Epithelial cell of prostate (primary cell): Measurements from ENCODE around the gene THBS2.
A peak's percentile ranks its signal among the peaks of the same experiment; 100 is the strongest.

ENCODE experiments used
- DNase-seq: peaks from one replicate; pipeline ENCODE4 v3.0.0-alpha.2; 2011; ENCODE audit warnings: low read depth, low spot score
- H3K27ac ChIP-seq: fragments of 450-650 bp; 2 replicates; pipeline ENCODE4 v1.5.1; 2017; ENCODE audit warnings: mild to moderate bottlenecking

THBS2 gene

DNA sequence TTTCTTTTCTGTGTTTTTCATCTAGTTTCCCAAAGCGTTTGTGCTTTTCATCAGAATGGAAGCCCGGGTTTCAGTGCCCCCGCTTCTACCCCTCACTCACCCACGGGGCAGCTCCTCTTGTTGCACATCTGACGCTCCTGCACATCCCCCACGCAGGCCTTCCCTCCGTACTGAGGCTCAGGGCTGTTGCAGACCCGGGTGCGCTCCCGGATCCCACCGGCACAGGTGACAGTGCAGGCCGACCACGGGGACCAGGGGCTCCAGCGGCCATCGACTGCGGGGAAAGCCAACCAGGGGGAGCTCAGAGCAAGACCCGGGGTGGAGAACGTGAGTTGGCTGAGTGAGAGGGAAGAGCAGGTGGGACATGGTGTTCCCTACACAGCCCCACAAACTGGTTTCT lies 19.0 kb downstream of the THBS2 start:
- no peak for DNase-seq
- no peak overlapping the region for H3K27ac ChIP-seq

DNA sequence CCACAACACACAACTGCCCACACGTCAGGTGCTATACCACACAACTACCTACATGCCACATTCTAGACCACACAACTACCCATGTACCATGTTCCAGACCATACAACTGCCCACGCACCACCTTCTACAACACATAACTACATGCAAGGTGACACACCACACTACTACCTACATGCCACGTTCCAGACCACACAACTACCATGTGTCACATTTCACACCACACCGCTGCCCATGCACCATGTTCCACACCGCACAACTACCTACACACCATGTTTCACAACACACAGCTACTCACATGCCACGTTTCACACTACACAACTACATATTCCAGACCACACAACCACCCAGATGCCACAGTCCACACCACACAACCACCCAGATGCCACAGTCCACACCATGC lies 19.8 kb downstream of the THBS2 start:
- DNase-seq: no peak
- no peak overlapping the region for H3K27ac ChIP-seq

DNA sequence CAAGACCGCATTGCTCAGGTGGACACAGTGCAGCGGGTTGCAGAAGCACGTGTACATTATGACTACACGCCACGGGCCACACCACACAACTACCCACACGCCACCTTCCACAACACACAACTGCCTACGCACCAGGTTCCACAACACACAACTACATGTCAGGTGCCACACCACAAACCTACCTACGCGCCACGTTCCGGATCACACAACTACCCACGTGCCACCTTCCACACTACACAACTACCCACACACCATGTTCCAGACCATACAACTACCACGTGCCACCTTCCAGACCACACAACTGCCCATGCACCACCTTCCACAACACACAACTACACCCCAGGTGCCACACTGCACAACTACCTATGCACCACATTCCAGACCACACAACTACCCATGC lies 20.5 kb downstream of the THBS2 start:
- no peak overlapping the region for H3K27ac ChIP-seq
- DNase-seq: no peak

DNA sequence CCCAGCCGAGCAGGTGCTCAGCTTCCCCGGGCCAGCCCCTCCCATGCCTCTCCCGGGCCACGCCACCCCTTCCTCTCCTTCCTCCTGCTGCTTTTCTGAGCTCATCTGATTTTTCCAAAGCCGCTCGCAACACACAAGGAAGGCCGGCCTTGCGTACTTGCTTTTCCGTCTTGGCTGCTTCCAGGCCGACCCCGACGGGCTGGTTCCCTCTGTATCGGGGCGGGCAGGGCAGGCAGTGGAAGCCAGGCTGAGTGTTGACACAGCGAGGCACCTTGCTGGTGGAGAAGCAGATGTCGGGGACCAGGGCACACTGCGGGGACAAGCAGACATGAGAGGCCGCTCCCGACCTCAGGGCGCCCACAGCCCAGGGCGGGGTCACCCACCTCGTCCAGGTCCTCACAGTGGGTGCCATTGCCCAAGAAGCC lies 21.1 kb downstream of the THBS2 start:
- DNase-seq: no peak
- no peak overlapping the region for H3K27ac ChIP-seq

DNA sequence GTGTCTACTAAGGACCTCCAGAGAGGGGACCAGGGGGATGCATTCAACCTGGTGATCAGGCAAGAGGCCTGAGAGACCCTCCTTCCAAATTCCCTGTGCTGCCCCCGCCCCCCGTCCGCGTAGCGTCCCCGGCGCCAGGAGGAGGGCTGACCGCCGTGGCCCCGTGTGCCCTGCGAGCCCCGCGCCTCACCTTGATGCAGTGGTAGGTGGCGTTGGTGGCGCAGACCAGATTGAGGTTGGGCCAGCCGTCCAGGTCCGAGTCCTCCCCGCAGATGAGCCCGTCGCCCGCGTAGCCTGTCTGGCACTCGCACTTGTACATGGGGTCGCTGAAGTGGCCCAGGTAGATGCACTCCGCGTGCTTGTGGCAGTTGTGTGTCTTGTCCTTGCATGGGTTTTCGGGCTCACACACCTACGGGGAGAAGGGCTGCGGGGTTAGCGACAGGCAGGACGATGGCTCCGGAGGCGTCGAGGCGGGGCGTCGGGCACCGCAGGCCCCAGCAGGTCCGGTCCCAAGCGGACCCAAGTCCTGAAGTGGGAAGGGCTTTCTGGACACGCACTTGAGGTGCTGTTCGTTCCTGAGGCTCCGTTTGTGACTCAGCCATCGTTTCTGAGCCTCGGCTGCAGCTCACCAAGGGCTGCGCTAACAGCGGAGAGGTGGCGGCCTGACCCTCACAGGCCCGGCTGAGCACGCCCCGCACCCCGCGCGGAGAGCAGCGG lies 21.7 kb downstream of the THBS2 start:
- no peak for DNase-seq
- H3K27ac ChIP-seq: no peak overlapping the region

DNA sequence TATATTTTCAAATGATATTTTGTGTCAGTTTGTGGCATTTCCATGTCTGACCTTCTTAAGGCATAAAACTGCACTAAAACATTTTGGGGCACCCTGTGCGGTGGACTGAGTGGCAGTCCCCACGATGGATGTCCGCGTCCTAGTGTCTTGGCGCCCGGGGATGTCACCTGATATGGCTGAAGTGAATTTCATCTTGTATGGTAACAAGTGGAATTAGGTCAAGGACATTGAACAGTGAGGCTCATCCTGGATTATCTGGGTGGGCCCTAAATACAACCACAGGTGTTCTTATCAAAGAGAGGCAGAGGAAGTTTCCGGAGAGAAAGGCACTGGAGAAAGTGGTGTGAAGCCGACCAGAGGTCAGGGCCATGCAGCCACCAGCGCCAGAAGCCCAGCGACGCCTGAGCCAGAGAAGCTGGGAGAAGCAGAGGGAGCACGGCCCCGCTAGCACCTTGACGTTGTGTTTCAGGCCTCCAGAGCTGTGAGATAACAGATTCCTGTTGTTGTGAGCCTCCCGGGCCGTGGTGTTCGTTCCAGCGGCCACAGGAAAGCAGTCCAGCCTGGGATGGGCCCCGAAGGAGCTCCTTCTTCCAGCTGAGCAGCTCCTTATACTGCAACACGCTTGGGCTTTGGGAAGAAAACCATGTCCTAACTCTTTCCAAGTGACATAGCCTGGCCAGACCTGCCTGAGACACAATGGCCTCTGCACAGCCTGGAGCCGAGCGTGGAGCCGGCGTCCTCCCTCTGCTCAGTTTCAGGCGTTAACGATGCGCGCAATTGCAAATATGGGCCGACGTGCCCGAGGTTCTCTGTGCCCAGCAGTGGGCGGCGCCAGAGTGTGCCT lies 22.5 kb downstream of the THBS2 start:
- no peak for DNase-seq
- H3K27ac ChIP-seq: no peak overlapping the region

DNA sequence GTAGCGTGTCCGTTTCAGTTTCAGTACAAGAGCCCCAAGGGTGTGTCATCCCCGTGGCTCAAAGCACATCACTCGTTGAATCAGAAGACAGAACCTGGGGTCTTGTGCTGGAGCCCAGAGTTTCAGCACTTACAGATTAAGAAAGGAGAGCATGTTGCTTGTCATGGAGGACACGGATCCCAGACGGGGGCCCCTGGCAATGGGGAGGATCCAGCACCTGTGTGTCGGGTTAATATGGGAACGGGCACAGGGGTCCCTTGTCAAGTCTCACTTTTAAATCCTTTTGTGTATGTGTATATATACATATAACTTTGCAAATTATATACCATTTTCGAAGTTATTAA lies 23.4 kb downstream of the THBS2 start:
- no peak for DNase-seq

DNA sequence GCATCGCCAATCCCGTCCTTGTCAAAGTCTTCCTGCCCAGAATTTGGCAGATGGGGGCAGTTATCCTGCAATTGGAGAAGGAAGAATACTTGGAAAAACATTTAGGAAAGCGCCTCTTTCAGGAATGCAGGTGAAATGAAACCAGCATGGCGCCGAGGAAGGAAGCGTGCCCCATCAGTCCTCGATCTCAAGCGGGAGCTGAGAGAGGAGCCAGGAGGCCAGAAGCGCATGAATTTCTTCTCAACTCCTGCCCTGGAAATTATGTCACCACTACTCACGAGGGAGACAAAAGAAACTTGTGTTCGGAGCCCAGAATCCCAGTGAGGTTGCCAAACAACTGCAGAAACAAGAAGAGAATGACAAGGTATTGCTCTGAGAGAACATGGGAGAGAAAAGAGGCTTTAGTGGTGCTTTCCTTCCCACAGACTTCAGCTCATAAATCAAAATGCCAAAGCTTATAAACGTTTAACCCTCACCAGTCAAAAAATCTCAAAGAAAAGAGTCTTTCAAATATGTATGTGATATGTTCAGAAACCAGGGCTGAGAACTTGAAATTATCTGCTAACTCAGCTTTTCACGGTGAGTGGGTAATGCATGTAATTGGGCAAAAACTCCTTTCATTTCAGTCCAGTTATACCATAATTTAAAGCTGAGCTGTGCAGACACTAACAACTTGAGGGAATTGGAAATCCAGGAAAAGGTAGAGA lies 23.9 kb downstream of the THBS2 start:
- peak overlapping the region; percentile 13 for H3K27ac ChIP-seq
- DNase-seq: no peak

More for the DNA sequence above, 23.4 kb downstream of the THBS2 start:
- H3K27ac ChIP-seq: no peak overlapping the region

DNA sequence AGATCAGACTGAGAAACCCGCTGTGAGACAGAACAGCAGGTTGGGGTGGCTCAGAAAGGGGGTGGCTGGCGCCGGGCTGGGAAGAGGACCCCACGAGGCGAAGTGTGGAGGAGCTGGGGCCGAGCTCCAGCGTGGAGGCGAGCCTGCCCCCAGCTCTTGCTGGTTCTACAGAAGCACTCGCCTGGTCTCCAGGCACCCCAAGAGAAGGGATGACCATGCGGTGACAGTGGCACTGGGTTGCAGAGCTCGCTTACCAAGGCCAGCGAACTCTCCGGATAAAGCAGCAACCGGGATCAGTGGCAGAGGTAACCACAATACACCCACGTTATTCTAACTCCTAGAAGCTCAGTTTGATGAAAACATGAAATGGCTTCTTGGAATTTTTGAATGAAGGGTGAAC lies 26.5 kb downstream of the THBS2 start:
- DNase-seq: no peak
- no peak overlapping the region for H3K27ac ChIP-seq

DNA sequence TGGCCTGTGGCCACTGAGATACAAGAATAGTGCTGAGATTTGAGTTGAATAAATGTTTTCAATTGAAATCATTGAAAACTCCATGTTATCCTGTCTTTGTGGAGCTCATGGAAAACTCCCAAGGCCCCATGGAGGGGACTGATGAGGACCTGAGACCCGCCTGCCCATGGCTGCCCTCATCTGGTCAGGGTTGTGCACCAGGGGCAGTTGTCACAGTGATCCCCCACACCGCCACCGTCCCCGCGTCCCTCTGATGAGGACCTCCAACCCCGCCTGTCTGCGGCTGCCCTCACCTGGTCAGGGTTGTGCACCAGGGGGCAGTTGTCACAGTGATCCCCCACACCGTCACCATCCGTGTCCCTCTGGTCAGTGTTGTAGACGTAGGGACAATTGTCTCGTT lies 27.8 kb downstream of the THBS2 start:
- no peak for DNase-seq

DNA sequence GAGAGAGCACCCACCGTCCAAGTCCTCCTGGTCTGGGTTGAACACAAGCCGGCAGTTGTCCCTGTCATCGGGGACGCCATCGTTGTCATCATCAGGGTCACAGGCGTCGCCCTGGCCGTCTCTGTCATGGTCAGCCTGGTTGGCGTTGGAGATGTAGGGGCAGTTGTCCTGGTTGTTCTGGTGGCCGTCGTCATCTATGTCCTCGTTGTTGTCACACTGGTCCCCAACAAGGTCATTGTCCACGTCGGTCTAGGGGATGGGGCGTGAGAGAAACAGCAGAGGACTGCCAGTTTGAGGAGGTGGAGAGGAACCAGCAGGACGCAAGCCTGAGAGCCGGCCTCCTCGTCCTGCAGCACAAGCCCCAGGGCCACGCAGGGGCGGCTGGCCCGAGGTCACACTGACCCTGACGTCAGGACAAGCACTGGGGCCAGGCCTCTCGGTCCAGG lies 28.5 kb downstream of the THBS2 start:
- H3K27ac ChIP-seq: no peak overlapping the region
- no peak for DNase-seq

More for the DNA sequence above, 27.8 kb downstream of the THBS2 start:
- H3K27ac ChIP-seq: no peak overlapping the region

DNA sequence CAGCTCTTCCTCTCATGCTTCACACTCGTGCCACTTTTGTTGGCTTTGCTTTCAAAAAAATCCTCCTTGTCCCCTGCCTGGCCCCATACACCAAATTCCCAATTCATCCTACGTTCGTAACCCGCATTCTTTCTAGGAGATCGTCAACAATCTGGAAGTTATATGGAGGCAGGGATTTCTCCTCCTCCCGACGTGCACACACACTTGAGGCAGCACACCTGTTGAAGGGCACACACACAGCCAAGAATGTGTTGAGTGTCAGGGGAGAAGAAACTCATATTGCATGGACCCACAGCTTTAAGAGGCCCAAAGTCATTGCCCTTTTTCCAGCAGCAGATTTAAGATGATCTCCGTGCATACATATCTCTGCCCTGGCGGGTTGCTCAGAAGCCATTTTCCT lies 28.9 kb downstream of the THBS2 start:
- H3K27ac ChIP-seq: peak overlapping the region; percentile 48
- no peak for DNase-seq

DNA sequence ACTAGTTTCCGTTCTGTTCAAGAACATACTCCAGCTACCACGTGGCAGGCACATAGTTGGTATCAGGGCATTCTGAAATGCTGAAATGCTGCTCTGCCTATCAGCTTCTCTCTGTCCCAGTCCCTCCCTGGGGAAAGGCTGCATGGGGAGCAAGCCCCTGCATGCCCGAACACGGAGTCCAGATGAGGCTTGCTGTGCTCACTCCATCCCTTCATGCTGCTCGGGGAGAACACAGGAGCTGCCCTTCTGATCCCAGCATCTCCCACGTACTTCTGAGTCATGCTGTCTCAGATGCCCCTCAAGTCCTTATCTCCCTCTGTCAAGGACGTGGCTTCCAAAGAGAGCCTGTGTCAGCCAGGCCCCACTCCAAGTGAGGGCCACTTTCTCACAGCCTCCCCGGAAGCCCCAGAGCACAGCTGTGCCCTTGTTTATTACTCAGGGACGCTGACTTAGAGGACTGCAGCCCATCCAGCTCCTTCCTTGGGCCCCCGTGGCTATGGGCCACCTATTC lies 29.4 kb downstream of the THBS2 start:
- peak; percentile 68 for DNase-seq
- peak overlapping the region; percentile 48 for H3K27ac ChIP-seq

DNA sequence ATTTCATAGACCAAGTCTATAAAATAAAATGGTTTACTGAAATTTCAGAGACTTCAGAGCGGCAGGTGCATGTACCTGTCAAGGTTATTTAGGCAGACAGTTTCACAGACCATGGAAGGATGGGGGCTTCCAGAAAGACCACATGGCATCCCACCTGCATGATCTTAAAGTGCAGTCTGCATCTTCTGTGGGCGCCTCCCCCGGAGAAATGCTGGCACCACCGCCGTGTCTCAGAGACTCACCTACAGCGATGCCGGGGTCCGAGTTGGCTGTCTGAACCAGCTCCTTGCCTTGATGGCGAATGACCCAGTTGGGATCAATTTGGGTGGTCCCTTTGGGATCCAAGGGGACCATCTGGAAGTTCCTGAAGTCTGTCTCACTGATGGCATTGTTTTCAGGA lies 30.6 kb downstream of the THBS2 start:
- no peak overlapping the region for H3K27ac ChIP-seq
- no peak for DNase-seq

DNA sequence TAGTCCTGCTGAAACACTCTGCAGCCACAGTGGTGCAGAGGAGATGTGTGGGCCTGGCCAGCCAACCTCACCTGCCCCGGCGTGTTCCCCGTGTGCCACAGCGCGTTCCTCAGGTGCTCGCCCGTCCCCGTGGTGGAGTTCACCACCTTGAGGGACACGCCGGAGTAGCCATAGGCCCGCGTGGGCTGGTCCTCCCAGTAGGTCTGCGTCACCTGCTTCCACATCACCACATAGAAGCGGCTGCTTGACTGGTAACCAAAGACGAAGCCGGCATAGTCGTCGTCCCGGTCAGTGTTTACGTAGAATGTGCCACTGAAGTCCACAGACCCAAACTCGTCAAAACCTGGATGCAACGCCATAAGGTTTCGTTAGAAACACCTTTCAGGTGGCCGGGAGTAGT lies 31.5 kb downstream of the THBS2 start:
- DNase-seq: no peak
- no peak overlapping the region for H3K27ac ChIP-seq

DNA sequence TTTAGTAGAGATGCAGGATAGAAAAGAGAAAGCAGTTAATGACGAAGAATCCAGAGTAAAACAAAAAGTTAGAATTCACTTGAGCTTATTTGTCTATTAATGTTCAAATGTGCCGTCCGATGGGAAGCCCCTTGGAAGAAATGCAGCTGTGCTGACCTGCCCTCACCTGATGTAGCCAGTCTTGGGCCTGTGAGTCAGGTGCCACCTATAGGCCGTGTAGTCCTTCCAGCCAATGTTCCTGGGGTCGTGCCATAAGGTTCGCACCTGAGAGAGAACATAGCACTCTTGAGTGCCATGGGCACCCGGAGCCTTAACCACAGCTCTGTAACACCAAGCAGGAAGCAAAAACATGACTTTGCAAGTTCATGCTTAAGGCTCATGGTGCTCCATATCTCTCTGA lies 32.4 kb downstream of the THBS2 start:
- no peak overlapping the region for H3K27ac ChIP-seq
- DNase-seq: no peak

DNA sequence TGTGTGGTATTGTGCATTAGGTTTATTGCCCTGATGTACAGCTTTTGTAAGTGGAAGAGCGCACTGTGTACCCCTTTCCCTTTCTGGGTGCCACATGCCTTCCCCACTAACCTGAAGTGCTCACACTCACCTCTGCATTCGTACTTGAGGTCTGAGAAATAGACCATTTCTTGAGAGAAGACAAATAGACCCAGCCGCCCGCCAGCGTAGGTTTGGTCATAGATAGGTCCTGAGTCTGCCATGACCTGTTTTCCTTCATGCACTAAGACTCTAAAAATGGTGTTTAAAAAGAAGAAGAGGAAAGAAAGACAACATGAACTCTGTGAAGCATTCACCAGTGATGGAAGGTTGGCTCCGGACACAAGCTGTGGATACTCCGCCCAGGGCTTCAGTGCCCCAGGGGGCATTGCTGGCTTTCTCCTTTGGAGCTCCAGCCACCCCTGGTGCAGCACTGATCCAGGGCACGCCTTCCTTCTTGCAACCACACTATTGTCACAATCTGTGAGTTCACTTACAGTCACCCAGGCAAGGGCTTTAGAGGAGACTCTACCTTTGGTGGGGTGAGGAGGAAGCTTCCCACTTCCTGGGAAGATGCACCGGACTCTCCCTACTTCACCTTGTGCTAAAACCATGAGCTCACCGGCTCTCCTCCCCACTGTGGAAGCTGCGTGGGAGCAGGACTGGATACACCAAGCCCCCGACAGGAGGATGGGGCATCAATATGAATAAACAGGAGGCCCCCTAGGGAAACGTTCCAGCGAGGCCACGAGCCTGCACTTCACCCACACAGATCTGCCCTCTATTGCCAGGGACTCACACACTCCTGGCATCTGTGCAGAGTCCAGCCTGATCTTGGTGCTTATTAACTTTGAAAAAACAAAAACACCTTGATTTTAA lies 33.3 kb downstream of the THBS2 start:
- DNase-seq: no peak
- no peak overlapping the region for H3K27ac ChIP-seq

DNA sequence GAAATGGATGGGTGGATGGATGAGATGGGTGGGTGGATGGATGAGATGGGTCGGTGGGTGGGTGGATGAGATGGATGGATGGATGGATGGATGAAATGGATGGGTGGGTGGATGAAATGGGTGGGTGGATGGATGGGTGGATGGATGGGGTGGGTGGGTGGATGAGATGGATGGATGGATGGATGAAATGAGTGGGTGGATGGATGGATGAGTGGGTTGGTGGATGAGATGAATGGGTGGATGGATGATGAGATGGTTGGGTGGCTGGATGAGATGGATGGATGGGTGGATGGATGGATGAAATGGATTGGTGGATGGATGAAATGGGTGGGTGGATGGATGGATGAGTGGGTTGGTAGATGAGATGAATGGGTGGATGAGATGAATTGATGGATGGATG lies 35.7 kb downstream of the THBS2 start:
- DNase-seq: no peak
- H3K27ac ChIP-seq: no peak overlapping the region

DNA sequence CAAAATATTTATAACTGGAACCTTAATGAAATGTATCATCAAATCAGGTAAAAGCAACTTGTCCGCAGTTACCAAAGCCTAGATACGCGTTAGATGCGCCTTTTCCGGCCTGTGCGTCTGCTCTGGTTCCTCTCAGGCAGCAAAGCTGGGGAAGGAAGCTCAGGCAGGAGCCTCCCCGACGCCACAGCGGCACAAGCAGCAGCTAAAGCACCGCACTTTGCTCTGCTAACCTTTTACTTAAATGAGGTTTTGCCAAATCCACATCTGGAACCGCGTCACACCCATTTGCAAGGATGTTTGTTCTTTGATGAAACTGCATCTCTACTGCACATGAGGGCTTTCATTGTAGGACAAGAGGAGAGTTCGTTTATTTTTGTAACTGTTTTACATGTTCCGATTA lies 36.8 kb downstream of the THBS2 start:
- no peak overlapping the region for H3K27ac ChIP-seq
- DNase-seq: no peak

DNA sequence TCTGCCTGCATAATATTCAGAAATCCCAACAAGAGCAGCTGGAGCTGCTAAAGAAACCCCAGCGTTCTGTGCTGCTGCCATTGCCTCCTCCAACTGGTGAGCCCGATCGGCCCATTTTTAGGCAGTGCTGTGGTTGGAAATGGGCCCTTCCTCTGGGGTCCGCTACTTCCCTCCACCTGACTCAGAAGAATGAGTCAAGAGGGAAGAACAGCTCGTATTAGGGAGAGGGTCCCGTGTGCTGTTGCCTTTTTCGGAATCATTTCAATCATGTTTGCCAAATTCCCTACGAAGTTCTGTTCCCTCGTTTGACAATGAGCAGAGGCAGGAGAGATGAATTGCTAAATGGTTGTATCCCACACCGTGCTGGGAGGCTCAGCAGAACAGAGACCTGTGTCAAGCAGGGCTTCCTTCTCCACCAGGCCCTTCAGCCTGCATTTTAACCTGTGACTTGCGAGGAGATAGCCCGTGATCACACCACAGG lies 38.4 kb downstream of the THBS2 start:
- DNase-seq: no peak
- H3K27ac ChIP-seq: peak overlapping the region; percentile 69
